ENCODE measurements around the gene DHRS11. TPM values are rescaled to one million over a fixed set of nuclear protein-coding genes. Genes with fewer than 3 reads are reported as not detected.
A peak's percentile ranks its signal among the peaks of the same experiment; 100 is the strongest.

DHRS11 gene
- total RNA-seq, 1 donor from 2014 or later = 15.7 TPM

- ATAC-seq (peak; percentile 61), DNase-seq (ENCODE audit: missing footprints) (no peak)
- intact Hi-C loops (cut with DNase I) = no loop called here
Observed at GRCh38 chr17:36608794-36609497, 17.3 kb downstream of the DHRS11 start.

- no peak for DNase-seq (ENCODE audit: missing footprints)
- intact Hi-C loops (cut with DNase I) = no loop called here
- ATAC-seq = no peak
Observed at GRCh38 chr17:36609498-36609862, 17.8 kb downstream of the DHRS11 start.

GRCh38 chr17:36610474-36610873 is 18.8 kb downstream of the DHRS11 start:
- intact Hi-C loops (cut with DNase I) = no loop called here
- DNase-seq (ENCODE audit: missing footprints) (no peak), ATAC-seq (no peak)

- no peak for ATAC-seq
- DNase-seq (ENCODE audit: missing footprints) = no peak
- intact Hi-C loops (cut with DNase I) = no loop called here
Observed at GRCh38 chr17:36611345-36612072, 19.8 kb downstream of the DHRS11 start.

- DNase-seq (ENCODE audit: missing footprints) = no peak
- intact Hi-C loops (cut with DNase I) = no loop called here
Observed at GRCh38 chr17:36612323-36612722, 20.6 kb downstream of the DHRS11 start.

GRCh38 chr17:36613155-36613554 is 21.5 kb downstream of the DHRS11 start:
- no peak for ATAC-seq
- DNase-seq (ENCODE audit: missing footprints) = no peak
- intact Hi-C loops (cut with DNase I) = no loop called here

More at GRCh38 chr17:36612323-36612722, 20.6 kb downstream of the DHRS11 start:
- ATAC-seq = peak; percentile 29

GRCh38 chr17:36614081-36614480 is 22.4 kb downstream of the DHRS11 start:
- intact Hi-C loops (cut with DNase I) = no loop called here
- ATAC-seq (no peak), DNase-seq (ENCODE audit: missing footprints) (no peak)

GRCh38 chr17:36614933-36615332 is 23.3 kb downstream of the DHRS11 start:
- ATAC-seq (no peak), DNase-seq (ENCODE audit: missing footprints) (no peak)
- intact Hi-C loops (cut with DNase I) = no loop called here

GRCh38 chr17:36616061-36617029 is 24.7 kb downstream of the DHRS11 start:
- intact Hi-C loops (cut with DNase I) = no loop called here
- ATAC-seq (no peak), DNase-seq (ENCODE audit: missing footprints) (no peak)

GRCh38 chr17:36617773-36618172 is 26.1 kb downstream of the DHRS11 start:
- intact Hi-C loops (cut with DNase I) = no loop called here
- DNase-seq (ENCODE audit: missing footprints) (no peak), ATAC-seq (no peak)

GRCh38 chr17:36623281-36623680 is 31.6 kb downstream of the DHRS11 start:
- DNase-seq (ENCODE audit: missing footprints) (no peak), ATAC-seq (no peak)
- intact Hi-C loops (cut with DNase I) = no loop called here

- DNase-seq (ENCODE audit: missing footprints) (no peak), ATAC-seq (no peak)
- intact Hi-C loops (cut with DNase I) = no loop called here
Observed at GRCh38 chr17:36625188-36625587, 33.5 kb downstream of the DHRS11 start.

GRCh38 chr17:36627101-36627500 is 35.4 kb downstream of the DHRS11 start:
- no peak for DNase-seq (ENCODE audit: missing footprints)
- ATAC-seq = no peak
- intact Hi-C loops (cut with DNase I) = no loop called here

- intact Hi-C loops (cut with DNase I) = loop anchor here (2.0 kb wide), 1 partner anchor 612 kb away; no protein-coding TSS in a partner anchor
- no peak for ATAC-seq
- no peak for DNase-seq (ENCODE audit: missing footprints)
Observed at GRCh38 chr17:36628576-36628975, 36.9 kb downstream of the DHRS11 start.

GRCh38 chr17:36629252-36629847 is 37.7 kb downstream of the DHRS11 start:
- DNase-seq (ENCODE audit: missing footprints) (peak; percentile 77), ATAC-seq (peak; percentile 81)
- intact Hi-C loops (cut with DNase I) = loop anchor here (1.0 to 2.0 kb wide), 2 partner anchors 418 to 611 kb away; no protein-coding TSS in a partner anchor

- ATAC-seq (no peak), DNase-seq (ENCODE audit: missing footprints) (no peak)
- intact Hi-C loops (cut with DNase I) = loop anchor here (1.0 to 2.0 kb wide), 2 partner anchors 417 to 611 kb away; no protein-coding TSS in a partner anchor
Observed at GRCh38 chr17:36629970-36630502, 38.4 kb downstream of the DHRS11 start.

- DNase-seq (ENCODE audit: missing footprints) = no peak
- intact Hi-C loops (cut with DNase I) = no loop called here
- ATAC-seq = no peak
Observed at GRCh38 chr17:36631022-36631421, 39.3 kb downstream of the DHRS11 start.

- DNase-seq (ENCODE audit: missing footprints) = no peak
- ATAC-seq = no peak
- intact Hi-C loops (cut with DNase I) = no loop called here
Observed at GRCh38 chr17:36632916-36633771, 41.5 kb downstream of the DHRS11 start.

All from Right ventricle myocardium inferior (tissue), 1 donor.